Adipocyte (in vitro differentiated cells): ENCODE data around the gene LIX1.
"Not testable (repeated sequence)": the region's sequence is repeated elsewhere in the genome, so short reads cannot be mapped to it uniquely, and the experiment has no call there.

Experiments
- DNase-seq: peaks from one replicate; pipeline ENCODE4 v3.0.0-alpha.2; 2015; ENCODE audit warnings: low read depth
- H3K27me3 ChIP-seq: replicated peaks from 2 replicates; pipeline ENCODE4 v1.7.0; 2013; ENCODE audit warnings: mild to moderate bottlenecking, low read length, moderate library complexity; ENCODE audit not compliant: control insufficient read depth, insufficient read depth
- H3K36me3 ChIP-seq: 2 replicates; pipeline ENCODE4 v1.7.0; 2013; ENCODE audit warnings: low read length, mild to moderate bottlenecking, moderate library complexity; ENCODE audit not compliant: control insufficient read depth, insufficient read depth, severe bottlenecking
- H3K4me1 ChIP-seq: 2 replicates; pipeline ENCODE4 v1.7.0; 2013; ENCODE audit warnings: mild to moderate bottlenecking, low read length, moderate library complexity; ENCODE audit not compliant: control insufficient read depth, insufficient read depth
- H3K4me3 ChIP-seq: 2 replicates; pipeline ENCODE4 v1.7.0; 2013; ENCODE audit warnings: mild to moderate bottlenecking, low read length, moderate library complexity
- H3K9ac ChIP-seq: 2 replicates; pipeline ENCODE4 v1.7.0; 2013; ENCODE audit warnings: mild to moderate bottlenecking, low read length, moderate library complexity
- H3K9me3 ChIP-seq: 2 replicates; pipeline ENCODE4 v1.7.0; 2013; ENCODE audit warnings: mild to moderate bottlenecking, low read length, moderate library complexity; ENCODE audit not compliant: control insufficient read depth

The LIX1 gene

GRCh38 chr5:97089149-97089801 is 53.1 kb downstream of the LIX1 start:
- no peaks in the 10 kb centered on the region for H3K9me3 ChIP-seq
- no peak overlapping the region for H3K4me3 ChIP-seq
- DNase-seq: no peak
- H3K36me3 ChIP-seq: no peaks in the 10 kb centered on the region
- H3K27me3 ChIP-seq: no peaks in the 10 kb centered on the region
- no peaks in the 10 kb centered on the region for H3K4me1 ChIP-seq
- no peak overlapping the region for H3K9ac ChIP-seq

GRCh38 chr5:97088774-97089148 is 53.6 kb downstream of the LIX1 start:
- Histone ChIP-seq H3K9me3 (no peaks in the 10 kb centered on the region), H3K9ac (no peak overlapping the region), H3K4me1 (no peaks in the 10 kb centered on the region), H3K4me3 (no peak overlapping the region), H3K27me3 (no peaks in the 10 kb centered on the region), H3K36me3 (no peaks in the 10 kb centered on the region)
- DNase-seq: no peak

- no peak overlapping the region for H3K9ac ChIP-seq
- H3K4me3 ChIP-seq: no peak overlapping the region
- no peak for DNase-seq
- H3K36me3 ChIP-seq: no peaks in the 10 kb centered on the region
- H3K27me3 ChIP-seq: no peaks in the 10 kb centered on the region
- no peaks in the 10 kb centered on the region for H3K4me1 ChIP-seq
- H3K9me3 ChIP-seq: no peaks in the 10 kb centered on the region
These were observed 55.3 kb downstream of the LIX1 start for GRCh38 chr5:97087138-97087537.

- no peaks in the 10 kb centered on the region for H3K27me3 ChIP-seq
- DNase-seq: no peak
- no peak overlapping the region for H3K9ac ChIP-seq
- no peak overlapping the region for H3K4me3 ChIP-seq
- H3K9me3 ChIP-seq: no peaks in the 10 kb centered on the region
- no peaks in the 10 kb centered on the region for H3K4me1 ChIP-seq
- no peaks in the 10 kb centered on the region for H3K36me3 ChIP-seq
These were observed 56.8 kb downstream of the LIX1 start for GRCh38 chr5:97085459-97086181.

- not testable (repeated sequence) for H3K4me1 ChIP-seq, DNase-seq, H3K9me3 ChIP-seq
These were observed 57.5 kb downstream of the LIX1 start for GRCh38 chr5:97084782-97085458.

GRCh38 chr5:97078958-97079743 is 63.3 kb downstream of the LIX1 start:
- Histone ChIP-seq H3K4me3 (no peak overlapping the region), H3K9me3 (no peaks in the 10 kb centered on the region), H3K4me1 (no peaks in the 10 kb centered on the region), H3K36me3 (no peaks in the 10 kb centered on the region), H3K27me3 (no peaks in the 10 kb centered on the region), H3K9ac (no peak overlapping the region)
- peak; percentile 14 for DNase-seq

More at GRCh38 chr5:97084782-97085458, 57.5 kb downstream of the LIX1 start:
- H3K27me3 ChIP-seq, H3K36me3 ChIP-seq, H3K4me3 ChIP-seq, H3K9ac ChIP-seq: not testable (repeated sequence)

GRCh38 chr5:97077246-97077645 is 65.2 kb downstream of the LIX1 start:
- Histone ChIP-seq H3K9ac (no peak overlapping the region), H3K27me3 (no peaks in the 10 kb centered on the region)
- DNase-seq: no peak

GRCh38 chr5:97076098-97076497 is 66.3 kb downstream of the LIX1 start:
- no peak overlapping the region for H3K4me3 ChIP-seq
- peaks cover 4% of the 10 kb centered on the region for H3K4me1 ChIP-seq
- H3K9me3 ChIP-seq: no peaks in the 10 kb centered on the region
- no peaks in the 10 kb centered on the region for H3K27me3 ChIP-seq
- H3K9ac ChIP-seq: no peak overlapping the region
- no peak for DNase-seq
- H3K36me3 ChIP-seq: no peaks in the 10 kb centered on the region

More at GRCh38 chr5:97077246-97077645, 65.2 kb downstream of the LIX1 start:
- Histone ChIP-seq H3K36me3 (no peaks in the 10 kb centered on the region), H3K4me1 (no peaks in the 10 kb centered on the region), H3K9me3 (no peaks in the 10 kb centered on the region), H3K4me3 (no peak overlapping the region)

GRCh38 chr5:97075649-97076048 is 66.8 kb downstream of the LIX1 start:
- Histone ChIP-seq H3K9ac (no peak overlapping the region), H3K36me3 (no peaks in the 10 kb centered on the region), H3K9me3 (no peaks in the 10 kb centered on the region), H3K4me3 (no peak overlapping the region), H3K4me1 (peaks cover 7% of the 10 kb centered on the region), H3K27me3 (no peaks in the 10 kb centered on the region)
- DNase-seq: no peak

- DNase-seq: no peak
- Histone ChIP-seq H3K4me1 (peaks cover 8% of the 10 kb centered on the region), H3K27me3 (no peaks in the 10 kb centered on the region), H3K9ac (no peak overlapping the region), H3K4me3 (no peak overlapping the region), H3K9me3 (no peaks in the 10 kb centered on the region), H3K36me3 (no peaks in the 10 kb centered on the region)
These were observed 67.4 kb downstream of the LIX1 start for GRCh38 chr5:97074859-97075489.
